GM21717 (cell line): ENCODE measurements around the gene COL5A1.

Experiments used
- ATAC-seq: cut with Tn5 transposase; IDR thresholded peaks from one replicate; pipeline ENCODE4 v1.9.1; 2021; ENCODE audit warnings: mild to moderate bottlenecking, moderate library complexity; ENCODE audit not compliant: unreplicated experiment

COL5A1 gene

DNA sequence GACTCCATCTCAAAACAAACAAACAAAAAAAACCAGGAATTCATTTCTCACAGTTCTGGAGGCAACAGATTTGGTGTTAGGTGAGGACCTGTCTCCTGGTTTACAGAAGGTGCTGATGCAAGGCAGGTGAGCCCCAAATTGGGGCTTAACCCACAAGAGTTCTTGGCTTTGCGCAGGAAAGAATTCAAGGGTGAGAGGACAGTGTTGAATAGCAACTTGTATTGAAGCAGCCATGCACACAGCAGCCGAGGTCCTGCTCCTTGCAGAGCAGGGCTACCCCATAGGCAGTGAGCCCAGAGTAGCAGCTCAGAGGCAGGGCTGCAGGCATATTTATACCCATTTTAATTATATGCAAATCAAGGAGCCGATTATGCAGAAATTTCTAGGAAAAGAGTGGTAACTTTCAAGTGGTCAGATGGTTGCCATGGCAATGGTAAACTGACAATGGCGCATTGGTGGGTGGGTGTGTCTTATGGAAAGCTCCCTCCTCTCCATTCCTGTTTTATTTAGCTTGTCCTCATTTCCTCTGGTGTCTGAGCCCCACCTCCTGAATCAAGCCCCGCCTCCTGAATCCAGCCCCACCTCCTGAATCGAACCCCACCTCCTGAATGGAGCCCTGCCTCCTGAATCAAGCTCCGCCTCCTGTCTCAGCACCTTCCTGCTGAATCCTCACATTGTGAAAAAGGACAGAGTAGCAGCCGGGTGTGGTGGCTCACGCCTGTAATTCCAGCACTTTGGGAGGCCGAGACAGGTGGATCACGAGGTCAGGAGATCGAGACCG is 34.5 kb upstream of the COL5A1 start:
- ATAC-seq = no peak

DNA sequence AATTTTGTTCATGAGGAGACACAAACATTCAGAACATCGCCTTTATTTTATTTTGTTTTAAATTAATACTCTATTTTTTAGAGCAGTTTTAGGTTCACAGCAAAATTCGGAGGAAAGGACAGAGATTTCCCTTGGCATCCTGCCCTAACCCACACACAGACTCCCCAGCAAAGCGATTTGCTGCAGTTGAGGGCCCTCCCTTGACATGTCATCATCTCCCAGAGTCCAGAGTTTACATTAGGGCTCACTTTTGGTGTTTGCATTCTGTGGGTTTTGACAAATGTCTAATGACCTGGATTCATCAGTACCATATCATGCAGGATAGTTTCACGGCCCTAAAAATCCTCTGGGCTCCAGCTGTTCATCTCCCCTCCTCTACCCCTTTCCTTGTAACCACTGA is 33.6 kb upstream of the COL5A1 start:
- no peak for ATAC-seq

DNA sequence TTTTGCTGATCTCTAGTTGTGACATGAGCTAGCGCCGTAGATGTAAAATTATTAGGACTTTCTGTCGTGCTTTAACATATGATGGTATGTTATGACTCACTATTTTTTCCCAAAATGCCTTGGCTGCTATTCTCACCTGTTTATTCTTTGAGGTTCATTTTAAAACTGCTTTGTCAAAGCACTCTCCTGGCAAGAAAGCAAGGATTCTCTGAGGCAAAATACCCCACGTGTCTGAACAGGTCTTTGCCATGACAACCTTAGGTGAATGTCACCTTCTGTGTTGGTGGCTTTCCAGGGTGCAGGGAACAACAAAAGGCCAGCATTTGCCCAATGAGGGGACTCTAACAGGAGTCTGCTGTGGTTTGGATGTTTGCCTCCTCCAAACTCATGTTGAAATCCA is 30.6 kb upstream of the COL5A1 start:
- no peak for ATAC-seq

DNA sequence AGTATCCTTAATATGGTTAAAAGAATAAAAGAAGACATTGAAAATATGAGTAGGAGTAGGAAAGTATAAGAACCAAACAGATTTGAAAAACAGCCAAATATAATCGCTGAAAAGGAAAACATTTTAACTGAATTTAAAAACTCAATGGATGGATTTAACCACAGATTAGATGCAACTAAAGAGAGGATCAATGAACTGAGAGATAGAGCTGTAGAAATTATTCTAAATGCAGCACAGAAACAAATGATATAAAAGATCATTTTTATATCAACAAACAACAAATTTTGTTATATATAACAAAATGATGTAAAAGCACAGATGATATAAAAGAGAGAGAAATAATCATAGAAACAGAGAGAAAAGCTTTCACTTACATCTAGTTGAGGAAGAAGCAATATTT is 29.3 kb upstream of the COL5A1 start:
- no peak for ATAC-seq

DNA sequence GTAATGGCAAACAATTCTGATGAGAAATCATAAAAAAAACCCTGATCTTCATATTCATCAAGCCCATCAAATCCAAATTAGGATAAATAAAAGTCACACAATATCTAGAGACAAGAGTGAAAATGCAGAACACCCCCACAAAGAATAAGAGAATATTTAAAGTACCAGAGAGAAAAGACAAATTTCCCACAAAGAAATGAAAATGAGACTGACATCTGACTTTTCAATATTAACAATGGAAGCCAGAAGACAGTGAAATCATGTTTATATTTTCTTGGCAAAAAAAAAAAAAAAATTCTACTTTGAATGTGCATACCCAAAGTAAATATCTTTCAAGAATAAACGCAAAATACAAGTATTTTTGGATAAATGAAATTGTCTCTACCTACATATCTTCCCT is 28.9 kb upstream of the COL5A1 start:
- ATAC-seq = no peak

DNA sequence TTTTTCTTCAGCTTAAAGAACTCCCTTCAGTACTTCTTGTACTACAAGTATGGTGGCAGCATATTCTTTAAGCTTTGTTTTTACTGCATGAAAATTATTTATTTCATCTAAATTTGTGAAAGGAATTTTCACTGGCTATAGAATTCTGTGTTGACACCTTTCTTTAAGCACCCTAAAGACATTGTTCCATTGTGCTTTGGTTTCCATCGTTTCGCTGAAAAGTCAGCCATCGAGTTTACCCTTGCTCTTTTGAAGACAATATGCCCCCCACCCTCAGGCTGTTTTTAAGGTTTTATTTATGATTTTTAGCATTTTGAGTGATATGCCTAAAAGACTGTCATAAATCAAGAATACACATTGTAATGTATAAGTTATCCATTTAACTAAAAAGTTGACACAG is 27.3 kb upstream of the COL5A1 start:
- ATAC-seq = no peak

DNA sequence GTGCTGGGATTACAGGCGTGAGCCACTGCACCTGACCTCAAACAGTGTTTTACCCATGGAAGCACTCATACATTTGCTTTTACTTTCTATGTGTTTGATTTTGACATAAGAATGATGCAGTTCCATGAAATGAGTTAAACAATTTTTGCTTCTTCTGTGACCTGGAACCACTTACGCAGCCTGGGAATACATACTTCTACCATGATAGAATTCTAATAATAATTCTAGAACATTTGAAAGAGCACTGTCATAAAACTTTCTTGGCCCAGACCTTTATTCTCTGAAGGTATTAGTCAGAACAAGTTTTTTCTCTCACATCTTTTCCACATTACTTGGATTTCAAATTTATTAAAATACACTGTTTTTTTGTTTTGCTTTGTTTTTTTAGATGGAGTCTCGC is 25.3 kb upstream of the COL5A1 start:
- no peak for ATAC-seq

DNA sequence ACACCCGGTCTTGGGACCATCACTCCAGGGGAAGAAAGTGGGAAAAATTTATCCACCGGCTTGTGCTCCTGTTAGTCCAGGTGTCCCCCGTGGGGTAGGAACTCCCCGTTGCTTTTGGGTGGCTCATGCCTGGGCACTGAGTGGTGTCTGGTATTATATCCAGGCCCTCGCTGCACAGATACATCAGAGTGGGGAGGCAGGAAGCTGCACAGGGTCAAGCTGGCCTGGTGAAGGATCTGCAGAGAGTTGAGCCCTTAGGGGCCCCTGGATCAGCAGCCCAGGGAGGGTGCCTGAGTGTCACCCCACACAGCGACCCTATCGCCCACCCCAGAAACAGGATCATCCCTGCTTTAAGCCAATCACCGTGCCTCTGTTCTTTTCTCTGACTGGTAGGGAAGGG is 24.4 kb upstream of the COL5A1 start:
- no peak for ATAC-seq

DNA sequence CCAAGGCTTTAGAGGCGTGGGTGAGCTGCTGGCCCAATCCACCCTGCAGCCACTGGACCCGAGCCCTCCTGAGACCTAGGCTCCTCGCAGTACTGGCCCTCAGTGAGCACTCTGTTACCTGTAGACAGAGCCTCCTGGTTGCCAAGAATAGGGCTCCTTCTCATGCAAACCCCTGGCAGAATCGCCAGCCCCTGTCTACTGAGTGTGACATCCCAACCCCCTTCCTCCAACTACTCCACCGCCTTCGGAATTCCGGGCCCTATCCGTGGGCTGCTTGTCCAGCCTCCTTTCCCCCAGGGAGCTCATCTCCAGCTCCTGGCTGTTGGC is 23.8 kb upstream of the COL5A1 start:
- ATAC-seq = no peak

DNA sequence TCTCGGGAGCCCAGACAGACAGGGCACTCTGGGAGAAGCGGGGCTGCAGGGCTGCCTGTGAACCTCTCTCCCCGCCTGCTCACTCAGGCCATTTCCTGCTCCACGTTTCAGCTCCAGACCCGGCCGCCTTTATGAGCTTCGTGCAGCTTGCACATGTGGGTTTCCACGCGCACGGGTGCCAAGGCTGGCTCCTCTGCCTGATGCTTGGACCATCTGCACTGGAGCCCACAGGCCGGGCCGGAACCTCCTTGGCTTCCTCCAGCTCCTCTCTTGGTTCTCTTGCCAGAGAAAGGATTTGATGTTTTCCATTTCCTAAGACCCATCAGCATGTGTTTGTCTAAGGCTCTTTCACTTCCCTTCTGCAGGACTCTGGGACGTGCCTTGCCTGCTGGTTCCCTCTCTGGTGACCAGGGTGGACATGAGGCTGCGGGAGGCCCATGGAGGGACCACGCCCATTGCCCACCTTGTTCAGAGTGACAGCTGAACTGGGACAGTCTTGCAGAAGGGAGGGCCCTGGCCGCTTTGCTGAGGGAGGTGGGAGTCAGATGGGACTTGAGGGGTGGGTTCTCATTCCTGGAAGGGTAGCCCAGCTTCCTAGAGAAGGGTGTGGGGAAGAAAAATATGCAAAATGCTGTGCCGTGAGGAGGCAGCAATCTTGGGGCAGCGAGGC is 23.3 kb upstream of the COL5A1 start:
- ATAC-seq = no peak

DNA sequence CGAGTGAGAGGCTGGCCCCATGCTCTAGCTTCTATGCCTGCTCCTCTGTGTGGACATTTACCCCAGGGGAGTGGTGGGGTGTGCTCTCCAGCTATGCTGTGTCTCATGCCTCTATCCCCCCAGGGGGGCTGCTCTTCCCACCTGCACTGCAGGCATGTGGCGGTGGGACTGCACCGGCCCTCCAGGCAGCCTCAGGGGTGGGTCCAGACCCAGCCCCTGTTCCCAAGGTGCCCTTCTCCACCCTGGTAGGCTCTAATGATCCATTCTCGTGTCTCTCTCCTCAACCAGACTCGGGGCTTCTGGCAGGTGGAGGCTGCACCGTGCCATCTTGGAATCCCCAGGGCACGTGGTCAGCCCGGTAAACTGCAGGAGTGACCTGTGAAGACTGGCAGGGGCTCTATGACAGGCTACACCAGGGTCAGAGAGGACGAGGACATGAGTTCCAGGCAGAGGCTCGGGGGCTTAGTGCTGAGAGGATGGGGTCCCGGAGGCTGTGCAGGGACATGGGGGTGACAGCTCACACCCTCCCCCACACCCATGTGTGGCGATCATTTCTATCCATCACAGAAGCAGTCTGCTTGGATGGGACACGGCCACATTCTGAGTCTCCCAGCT is 22.7 kb upstream of the COL5A1 start:
- ATAC-seq = no peak

DNA sequence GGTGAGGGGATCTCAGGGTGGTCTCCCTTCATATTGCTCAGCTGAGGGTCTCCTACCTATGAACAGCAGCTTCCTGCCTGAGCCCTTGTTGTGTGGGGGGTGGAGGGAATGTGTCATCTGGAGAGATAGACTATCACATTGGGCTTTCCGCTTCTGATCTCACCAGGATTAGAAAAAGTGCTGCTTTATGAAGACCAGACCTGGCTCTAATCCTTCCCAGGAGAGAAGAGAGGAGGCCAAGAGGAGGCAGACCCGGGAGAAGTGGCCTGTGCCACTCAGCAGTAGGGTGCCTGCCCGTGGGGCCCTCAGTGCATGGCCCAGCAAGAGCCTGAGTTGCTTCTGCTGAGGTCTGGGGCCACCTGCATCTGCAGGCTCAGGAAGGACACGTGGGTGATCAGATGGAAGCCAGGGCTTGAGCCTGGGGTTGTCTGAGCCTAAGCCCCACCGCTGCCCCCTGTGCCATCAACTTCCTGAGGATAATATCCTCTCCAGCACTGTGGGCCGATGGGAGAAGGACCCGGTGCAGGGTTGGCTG is 22.1 kb upstream of the COL5A1 start:
- ATAC-seq = no peak

DNA sequence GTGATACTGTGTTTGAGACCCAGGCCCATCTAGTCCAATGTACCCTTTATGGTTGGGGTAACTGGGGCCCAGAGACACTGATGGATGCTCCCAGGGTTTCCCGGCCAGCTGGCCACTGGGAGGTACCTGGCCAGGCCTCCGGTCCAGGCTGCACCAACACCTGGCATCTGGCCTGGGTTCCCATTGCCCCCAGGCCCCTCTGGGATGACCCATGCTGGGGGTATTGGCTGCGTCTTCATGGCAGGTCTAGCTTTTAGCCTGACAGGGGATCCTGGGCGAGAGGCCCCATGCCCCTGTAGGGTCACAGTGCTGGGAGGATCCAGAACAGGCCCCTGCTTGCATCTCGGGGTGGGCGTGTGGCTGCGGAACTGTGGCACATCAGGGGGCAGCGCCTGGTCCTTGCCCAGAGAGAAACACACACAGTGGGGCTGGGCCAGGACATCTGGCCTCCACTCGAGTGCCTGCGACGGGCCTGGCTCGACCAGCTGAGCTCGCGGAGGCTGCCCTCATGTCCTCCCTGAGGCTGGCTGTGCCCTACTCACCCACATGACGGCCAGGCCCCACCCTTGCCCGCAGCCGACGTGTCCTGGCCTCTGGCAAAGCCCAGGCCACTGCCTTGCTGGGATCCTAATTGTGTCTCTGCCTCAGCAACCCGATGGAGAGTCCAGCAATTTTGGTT is 21.5 kb upstream of the COL5A1 start:
- no peak for ATAC-seq

DNA sequence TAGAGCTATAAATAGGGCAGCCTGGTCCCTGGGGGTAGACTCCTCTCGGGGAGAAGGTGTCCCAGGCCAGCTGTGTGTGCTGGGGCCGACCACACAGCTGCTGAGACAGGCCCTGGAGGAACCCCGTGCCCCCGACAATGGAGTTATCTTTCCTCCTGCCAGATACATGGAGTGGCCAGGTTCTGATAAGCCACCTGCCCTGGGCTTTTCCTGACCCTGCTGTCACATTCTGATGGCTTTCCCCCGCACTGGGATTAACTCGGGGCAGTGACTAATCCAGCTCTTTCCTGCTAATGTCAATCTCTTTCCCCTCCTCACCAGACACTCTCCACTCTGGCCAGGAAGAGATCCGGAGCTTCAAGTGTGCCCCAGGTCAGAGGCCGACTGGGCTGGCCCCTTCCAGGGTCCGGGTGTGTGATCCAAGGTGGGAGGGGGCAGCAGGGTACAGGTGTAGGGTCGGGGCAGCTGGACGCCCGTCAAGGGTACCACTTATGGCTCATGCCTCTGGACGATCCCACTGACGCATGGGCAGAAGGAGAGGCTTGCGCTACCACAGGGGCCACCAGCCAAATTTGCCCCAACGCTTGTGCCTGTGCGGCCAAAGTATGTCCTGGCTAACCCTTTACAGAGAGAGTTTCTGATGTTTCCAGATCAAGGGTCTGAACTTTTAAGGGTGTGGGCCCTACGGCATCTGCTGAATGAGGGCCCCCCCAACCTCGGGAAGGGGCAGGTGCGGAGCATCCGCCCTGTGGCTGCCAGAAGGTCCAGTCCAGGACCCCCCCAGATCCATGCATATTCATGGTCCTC is 20.6 kb upstream of the COL5A1 start:
- no peak for ATAC-seq

DNA sequence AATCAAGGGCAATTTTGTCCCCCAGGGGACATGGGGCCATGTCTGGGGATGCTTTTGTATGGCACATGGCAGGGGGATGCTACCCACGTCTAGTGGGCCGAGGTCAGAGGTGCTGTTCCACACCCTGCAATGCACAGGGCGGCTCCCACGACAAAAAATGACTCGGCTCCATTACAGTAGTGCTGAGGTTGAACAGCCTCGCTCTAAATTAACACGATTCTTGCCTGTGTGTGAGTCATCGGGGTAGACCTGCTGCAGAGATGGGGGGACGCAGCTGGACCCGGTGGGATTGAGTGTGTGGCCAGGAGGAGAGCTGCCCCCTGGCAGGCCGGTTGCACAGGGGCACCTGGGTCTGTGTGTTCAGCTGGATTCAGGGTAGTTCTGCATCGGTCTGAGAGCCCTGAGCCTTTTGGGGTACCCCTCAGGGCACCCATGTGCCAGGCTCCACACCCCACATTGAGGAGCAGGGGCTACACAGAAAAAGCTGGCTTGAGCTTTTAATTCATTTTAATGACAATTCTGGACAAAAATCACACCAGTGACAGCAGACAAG is 20.0 kb upstream of the COL5A1 start:
- ATAC-seq = no peak

DNA sequence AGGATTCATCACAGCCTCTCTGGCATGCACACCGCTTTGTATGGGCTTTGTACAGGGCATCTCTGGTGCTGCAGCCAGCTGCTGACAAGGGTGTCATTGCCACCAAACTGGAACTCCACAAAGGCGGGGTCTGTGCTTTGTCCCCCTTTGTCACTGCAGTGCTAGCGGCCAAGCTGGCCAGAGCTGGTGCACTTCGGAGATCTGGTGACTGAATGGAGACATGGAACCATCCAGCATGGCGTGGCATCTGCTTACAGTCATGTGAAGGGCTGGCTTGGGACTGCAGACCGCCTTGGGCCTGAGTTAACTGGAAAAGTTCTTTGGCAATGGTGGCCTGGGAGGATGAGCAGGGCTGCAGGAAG is 18.7 kb upstream of the COL5A1 start:
- no peak for ATAC-seq

DNA sequence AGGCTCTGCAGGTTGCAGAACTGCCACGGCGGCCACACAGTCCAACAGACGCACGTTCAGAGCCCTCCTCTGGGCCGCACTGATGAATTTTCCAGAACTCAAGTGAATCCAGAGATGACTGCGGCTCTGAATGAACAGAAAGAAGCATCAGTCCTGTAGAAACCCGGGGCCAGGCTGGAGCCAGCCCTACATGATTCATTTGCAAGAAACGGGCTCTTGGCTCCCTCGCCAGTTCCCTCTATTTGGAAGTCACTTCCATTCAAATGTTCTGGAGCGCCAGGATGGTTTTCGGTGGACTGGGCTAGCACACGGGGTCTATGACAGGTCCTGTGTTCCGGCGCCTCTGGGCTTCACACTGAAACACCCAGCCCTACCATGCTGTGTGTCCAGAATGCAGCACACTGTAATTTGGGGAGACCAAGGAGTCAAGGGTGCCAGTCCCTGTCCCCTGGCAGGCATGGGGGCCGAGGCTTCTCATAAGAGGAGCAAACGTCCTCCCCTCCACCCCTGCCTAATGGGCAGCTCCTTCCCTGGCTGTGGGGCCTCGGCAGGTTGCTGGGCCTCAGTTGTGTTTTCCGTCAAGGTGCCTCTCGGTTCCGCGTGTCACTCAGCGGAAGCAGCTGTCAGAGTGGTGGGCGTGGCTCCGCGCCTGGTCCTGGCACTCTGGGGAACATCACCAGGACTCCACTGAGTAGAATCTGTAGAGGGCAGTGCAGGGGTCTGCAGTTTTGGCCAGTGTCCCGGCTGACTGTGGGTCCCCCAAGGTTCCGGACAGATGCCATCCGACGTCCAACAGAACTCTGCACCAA is 18.1 kb upstream of the COL5A1 start:
- no peak for ATAC-seq

DNA sequence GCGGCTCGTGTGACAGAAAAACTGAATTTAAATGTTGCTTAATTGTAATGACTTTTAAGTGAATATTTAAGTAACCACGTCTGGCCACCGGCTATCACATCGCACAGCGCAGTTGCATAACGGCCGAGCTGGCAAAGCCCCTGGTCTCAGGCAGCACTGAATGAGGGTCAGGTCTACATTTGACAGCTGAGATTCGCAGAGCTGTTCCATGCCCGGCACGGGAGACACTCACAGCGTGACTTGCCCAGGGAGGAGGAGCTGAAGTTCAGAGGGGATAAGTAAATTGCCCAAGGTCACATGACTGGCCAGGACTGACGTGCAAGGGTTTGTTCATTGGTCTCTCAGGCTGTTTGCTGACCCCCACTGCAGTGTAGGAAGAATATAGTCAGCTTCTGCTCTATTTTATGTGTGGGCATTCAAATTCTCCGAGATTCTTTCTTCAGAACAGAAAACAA is 17.4 kb upstream of the COL5A1 start:
- ATAC-seq = no peak

DNA sequence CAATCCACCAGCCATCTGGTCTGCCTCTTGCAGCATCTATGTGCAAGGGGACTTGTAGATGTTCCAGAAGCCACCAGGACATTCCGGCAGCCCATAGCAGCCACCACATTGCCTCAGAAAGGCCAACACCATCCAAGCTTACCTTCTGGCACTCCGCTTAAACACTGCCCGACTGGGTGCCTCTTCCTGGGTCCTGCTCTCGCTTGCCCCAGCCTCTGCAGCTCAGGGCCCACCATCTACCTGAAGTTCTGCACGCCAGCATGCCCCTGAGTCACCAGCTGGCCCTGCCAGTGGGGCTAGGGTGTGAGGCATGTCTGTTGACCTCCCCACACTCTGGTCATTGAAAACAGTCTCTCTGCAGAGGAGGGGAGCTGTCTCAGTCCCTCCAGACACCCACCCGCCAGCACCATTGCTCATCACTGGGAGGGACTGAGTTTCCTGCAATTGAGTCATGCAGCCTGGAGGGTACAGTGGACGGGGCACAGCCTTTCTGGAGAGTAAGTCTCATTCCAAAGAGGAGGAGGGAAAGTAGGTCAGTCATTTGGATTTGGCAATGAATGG is 16.9 kb upstream of the COL5A1 start:
- no peak for ATAC-seq
